Measurements from ENCODE around the gene SERPINB6. TPM values are rescaled to one million over a fixed set of nuclear protein-coding genes. Genes with fewer than 3 reads are reported as not detected.

SERPINB6 gene
- total RNA-seq, 1 donor from 2014 or later: 14.0 TPM

GRCh38 chr6:2962004-2962403, 9.4 kb downstream of the SERPINB6 start:
- Mint-ChIP-seq H3K9me3 (ENCODE audit: unreplicated experiment) (no peaks in the 10 kb centered on the region), H3K4me1 (ENCODE audit: low read depth, unreplicated experiment) (peaks cover 15% of the 10 kb centered on the region), H3K36me3 (ENCODE audit: unreplicated experiment) (no peaks in the 10 kb centered on the region), H3K27ac (ENCODE audit: unreplicated experiment) (no peak overlapping the region), H3K27me3 (ENCODE audit: unreplicated experiment) (peaks cover 8% of the 10 kb centered on the region), H3K4me3 (ENCODE audit: unreplicated experiment) (no peak overlapping the region)
- no peak for TF ChIP-seq CTCF (IDR thresholded peaks at IDR 0.05; ENCODE audit: partially characterized antibody, unreplicated experiment)
- no peak for DNase-seq

DNA sequence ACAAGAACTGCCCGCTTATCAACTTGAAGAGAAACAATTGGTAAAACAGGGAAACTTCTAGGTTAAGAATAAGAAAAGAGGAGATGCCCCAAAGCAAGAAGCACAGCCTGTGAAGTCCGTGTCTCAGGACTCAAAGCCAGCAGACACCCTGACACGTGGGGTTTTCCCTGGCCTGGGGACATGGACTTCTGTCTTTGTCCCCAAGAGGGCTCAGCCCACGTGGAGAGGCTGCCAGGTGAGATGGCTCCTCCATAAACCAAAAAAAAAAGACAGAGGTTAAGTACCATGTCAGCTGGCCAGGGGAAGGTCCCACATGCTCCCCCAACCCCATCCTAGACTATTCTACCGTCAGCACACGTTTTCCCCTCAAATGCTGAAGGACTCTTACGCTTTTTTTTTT, 9.9 kb downstream of the SERPINB6 start:
- no peak for DNase-seq
- no peaks in the 10 kb centered on the region for H3K36me3 Mint-ChIP-seq (ENCODE audit: unreplicated experiment)
- no peak for TF ChIP-seq CTCF (IDR thresholded peaks at IDR 0.05; ENCODE audit: partially characterized antibody, unreplicated experiment)
- peaks cover 10% of the 10 kb centered on the region for H3K27me3 Mint-ChIP-seq (ENCODE audit: unreplicated experiment)
- no peak overlapping the region for H3K4me3 Mint-ChIP-seq (ENCODE audit: unreplicated experiment)
- no peaks in the 10 kb centered on the region for H3K9me3 Mint-ChIP-seq (ENCODE audit: unreplicated experiment)
- H3K4me1 Mint-ChIP-seq (ENCODE audit: low read depth, unreplicated experiment): peaks cover 15% of the 10 kb centered on the region
- H3K27ac Mint-ChIP-seq (ENCODE audit: unreplicated experiment): no peak overlapping the region

- TF ChIP-seq CTCF (IDR thresholded peaks at IDR 0.05; ENCODE audit: partially characterized antibody, unreplicated experiment): no peak
- no peak for DNase-seq
- Mint-ChIP-seq H3K9me3 (ENCODE audit: unreplicated experiment) (no peaks in the 10 kb centered on the region), H3K36me3 (ENCODE audit: unreplicated experiment) (no peaks in the 10 kb centered on the region), H3K4me1 (ENCODE audit: low read depth, unreplicated experiment) (peaks cover 15% of the 10 kb centered on the region), H3K27me3 (ENCODE audit: unreplicated experiment) (peaks cover 7% of the 10 kb centered on the region), H3K27ac (ENCODE audit: unreplicated experiment) (no peak overlapping the region), H3K4me3 (ENCODE audit: unreplicated experiment) (no peak overlapping the region)
Observed at GRCh38 chr6:2960935-2961334, 10.4 kb downstream of the SERPINB6 start.

- H3K27me3 Mint-ChIP-seq (ENCODE audit: unreplicated experiment): peaks cover 7% of the 10 kb centered on the region
- no peak overlapping the region for H3K27ac Mint-ChIP-seq (ENCODE audit: unreplicated experiment)
- DNase-seq: no peak
- no peak overlapping the region for H3K4me3 Mint-ChIP-seq (ENCODE audit: unreplicated experiment)
- no peaks in the 10 kb centered on the region for H3K36me3 Mint-ChIP-seq (ENCODE audit: unreplicated experiment)
- no peaks in the 10 kb centered on the region for H3K9me3 Mint-ChIP-seq (ENCODE audit: unreplicated experiment)
- H3K4me1 Mint-ChIP-seq (ENCODE audit: low read depth, unreplicated experiment): peaks cover 15% of the 10 kb centered on the region
- no peak for TF ChIP-seq CTCF (IDR thresholded peaks at IDR 0.05; ENCODE audit: partially characterized antibody, unreplicated experiment)
Observed at GRCh38 chr6:2959909-2960719, 11.3 kb downstream of the SERPINB6 start.

- no peaks in the 10 kb centered on the region for H3K36me3 Mint-ChIP-seq (ENCODE audit: unreplicated experiment)
- peaks cover 14% of the 10 kb centered on the region for H3K4me1 Mint-ChIP-seq (ENCODE audit: low read depth, unreplicated experiment)
- H3K4me3 Mint-ChIP-seq (ENCODE audit: unreplicated experiment): no peak overlapping the region
- H3K9me3 Mint-ChIP-seq (ENCODE audit: unreplicated experiment): no peaks in the 10 kb centered on the region
- no peak overlapping the region for H3K27ac Mint-ChIP-seq (ENCODE audit: unreplicated experiment)
- no peak for DNase-seq
- H3K27me3 Mint-ChIP-seq (ENCODE audit: unreplicated experiment): peaks cover 7% of the 10 kb centered on the region
- no peak for TF ChIP-seq CTCF (IDR thresholded peaks at IDR 0.05; ENCODE audit: partially characterized antibody, unreplicated experiment)
Observed at GRCh38 chr6:2958776-2959175, 12.6 kb downstream of the SERPINB6 start.

Measured in glutamatergic neuron (in vitro differentiated cells).